Endodermal cell (in vitro differentiated cells): ENCODE data around the gene TNFAIP3. TPM values are rescaled to one million over a fixed set of nuclear protein-coding genes. Genes with fewer than 3 reads are reported as not detected.

Experiments used
- DNase-seq: peaks from one replicate; pipeline ENCODE4 v3.0.0-alpha.2; 2017
- H3K27ac ChIP-seq: 2 replicates; pipeline ENCODE4 v1.5.1; 2013; ENCODE audit warnings: mild to moderate bottlenecking, low read depth, low read length, moderate library complexity
- H3K27me3 ChIP-seq: 2 replicates; pipeline ENCODE4 v1.6.1; 2013; ENCODE audit warnings: mild to moderate bottlenecking, low read length, moderate library complexity; ENCODE audit not compliant: insufficient read depth, control insufficient read depth, poor library complexity, severe bottlenecking
- H3K36me3 ChIP-seq: 2 replicates; pipeline ENCODE4 v1.7.0; 2013; ENCODE audit warnings: mild to moderate bottlenecking, low read length, moderate library complexity; ENCODE audit not compliant: control insufficient read depth, insufficient read depth
- H3K4me1 ChIP-seq: one replicate; pipeline ENCODE4 v1.7.0; 2013; ENCODE audit warnings: low read length; ENCODE audit not compliant: control insufficient read depth, insufficient read depth
- H3K4me3 ChIP-seq: 2 replicates; pipeline ENCODE4 v1.5.1; 2013; ENCODE audit warnings: mild to moderate bottlenecking, low read length, moderate library complexity
- H3K9ac ChIP-seq: 2 replicates; pipeline ENCODE4 v1.6.1; 2013; ENCODE audit warnings: mild to moderate bottlenecking, low read length, moderate library complexity; ENCODE audit not compliant: poor library complexity, severe bottlenecking; ENCODE audit errors: extremely low read depth
- H3K9me3 ChIP-seq: 2 replicates; pipeline ENCODE4 v1.6.1; 2013; ENCODE audit warnings: mild to moderate bottlenecking, low read length, moderate library complexity; ENCODE audit not compliant: control insufficient read depth
- H3K27ac Mint-ChIP-seq: 2 replicates; pipeline ENCODE4 v1.8.0; 2020; ENCODE audit warnings: mixed read lengths
- H3K27me3 Mint-ChIP-seq: 2 replicates; pipeline ENCODE4 v1.8.0; 2021; ENCODE audit warnings: mild to moderate bottlenecking, mixed read lengths; ENCODE audit not compliant: insufficient read depth
- H3K36me3 Mint-ChIP-seq: 2 replicates; pipeline ENCODE4 v1.8.0; 2020; ENCODE audit warnings: low read depth, mixed read lengths
- H3K4me1 Mint-ChIP-seq: 2 replicates; pipeline ENCODE4 v1.8.0; 2020; ENCODE audit warnings: mixed read lengths
- H3K4me3 Mint-ChIP-seq: 2 replicates; pipeline ENCODE4 v1.8.0; 2020; ENCODE audit warnings: mild to moderate bottlenecking, moderate library complexity, mixed read lengths
- H3K9me3 Mint-ChIP-seq: 2 replicates; pipeline ENCODE4 v1.8.0; 2020; ENCODE audit warnings: mild to moderate bottlenecking, mixed read lengths
- CTCF ChIP-seq: fragments of 200-600 bp; sonication (generic); conservative IDR thresholded peaks from 2 replicates; pipeline ENCODE4 v1.5.0; 2021; ENCODE audit warnings: antibody characterized with exemption, mild to moderate bottlenecking
- WGBS, 2 experiments: methylation state at CpG; one replicate each; pipeline versions ENCODE4 v1.1.5 to v1.1.7; 2013; ENCODE audit warnings: missing lambda C conversion rate in 2 of 2, mixed read lengths in 1 of 2; ENCODE audit not compliant: insufficient coverage in 1 of 2, insufficient read length in 1 of 2; 5-methylcytosine and 5-hydroxymethylcytosine counted together
- total RNA-seq, 2 donors: library from RNA; stranded (reverse); fragmentation: NEBNext Ultra II Directional in 1 of 2; extraction: Animal tissue kit (Norgen Biotek cat#: 25700) in 1 of 2; gene quantifications; 2 replicates in 1 of 2; 3 replicates in 1 of 2; pipeline ENCODE4 v1.2.1, GENCODE V29; 2021

TNFAIP3 gene
- total RNA-seq, 2 donors from 2014 or later = 4.4 to 12.3 TPM

DNA sequence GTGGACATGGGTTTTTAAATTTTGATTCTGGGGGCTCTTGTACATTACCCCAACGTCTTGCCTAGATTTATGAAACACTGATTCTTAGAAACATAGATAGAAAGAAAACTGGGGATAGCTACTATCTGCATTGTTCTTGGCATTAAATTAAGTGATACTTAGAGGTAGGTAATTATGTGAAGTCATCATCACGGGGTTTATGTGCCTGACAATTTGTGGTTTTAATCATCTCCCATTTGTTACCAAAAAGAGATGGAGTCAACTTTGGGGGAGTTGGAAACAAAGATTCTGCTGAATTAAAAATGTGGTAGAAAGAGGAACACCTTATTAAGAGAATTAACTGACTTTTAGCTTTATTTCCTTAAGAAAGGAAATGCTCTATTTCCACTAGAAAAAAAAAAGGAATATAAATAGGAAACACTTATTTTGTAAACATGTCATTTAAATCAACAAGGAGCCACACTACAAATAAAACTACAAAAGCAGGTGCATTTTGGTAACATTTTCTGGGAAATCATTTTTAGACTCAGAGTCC is 5.6 kb downstream of the TNFAIP3 start:
- Mint-ChIP-seq H3K9me3 (no peaks in the 10 kb centered on the region), H3K27ac (no peak overlapping the region), H3K4me3 (no peak overlapping the region), H3K4me1 (peaks cover 49% of the 10 kb centered on the region), H3K27me3 (peaks cover 25% of the 10 kb centered on the region), H3K36me3 (peaks cover 18% of the 10 kb centered on the region)
- H3K4me1 ChIP-seq = peaks cover 5% of the 10 kb centered on the region
- H3K27me3 ChIP-seq = peaks cover 17% of the 10 kb centered on the region
- no peak for TF ChIP-seq CTCF
- peaks cover 26% of the 10 kb centered on the region for H3K36me3 ChIP-seq
- no peak overlapping the region for H3K27ac ChIP-seq
- H3K4me3 ChIP-seq = no peak overlapping the region
- no peaks in the 10 kb centered on the region for H3K9me3 ChIP-seq
- H3K9ac ChIP-seq = no peak overlapping the region
- DNase-seq = no peak
- 92 to 100% methylated on average over 1 to 2 of the region's 2 CpGs for WGBS, 2 experiments

GRCh38 chr6:137873273-137873762 is 6.3 kb downstream of the TNFAIP3 start:
- H3K36me3 Mint-ChIP-seq = peaks cover 24% of the 10 kb centered on the region

GRCh38 chr6:137874204-137875057 is 7.4 kb downstream of the TNFAIP3 start:
- Histone ChIP-seq H3K4me1 (peaks cover 8% of the 10 kb centered on the region), H3K27me3 (no peaks in the 10 kb centered on the region), H3K27ac (no peak overlapping the region), H3K4me3 (no peak overlapping the region), H3K36me3 (peaks cover 43% of the 10 kb centered on the region), H3K9ac (no peak overlapping the region), H3K9me3 (no peaks in the 10 kb centered on the region)
- H3K4me1 Mint-ChIP-seq = peaks cover 42% of the 10 kb centered on the region
- DNase-seq = no peak
- H3K4me3 Mint-ChIP-seq = no peak overlapping the region
- no peaks in the 10 kb centered on the region for H3K9me3 Mint-ChIP-seq
- TF ChIP-seq CTCF = no peak
- peaks cover 8% of the 10 kb centered on the region for H3K27me3 Mint-ChIP-seq
- no peak overlapping the region for H3K27ac Mint-ChIP-seq
- WGBS, 2 experiments = 96 to 97% methylated on average over 11 of the region's 11 CpGs
- H3K36me3 Mint-ChIP-seq = peaks cover 32% of the 10 kb centered on the region

More at GRCh38 chr6:137873273-137873762, 6.3 kb downstream of the TNFAIP3 start:
- Mint-ChIP-seq H3K9me3 (no peaks in the 10 kb centered on the region), H3K27ac (no peak overlapping the region), H3K4me1 (peaks cover 45% of the 10 kb centered on the region), H3K4me3 (no peak overlapping the region), H3K27me3 (peaks cover 19% of the 10 kb centered on the region)
- Histone ChIP-seq H3K4me1 (peaks cover 5% of the 10 kb centered on the region), H3K9me3 (no peaks in the 10 kb centered on the region), H3K9ac (no peak overlapping the region), H3K27me3 (peaks cover 10% of the 10 kb centered on the region), H3K27ac (no peak overlapping the region), H3K36me3 (peaks cover 32% of the 10 kb centered on the region), H3K4me3 (no peak overlapping the region)
- no peak for TF ChIP-seq CTCF
- 92 to 100% methylated on average over 3 to 7 of the region's 7 CpGs for WGBS, 2 experiments
- no peak for DNase-seq
